K562 (cell line): ENCODE data around the gene CCL21. TPM values are rescaled to one million over a fixed set of nuclear protein-coding genes. Genes with fewer than 3 reads are reported as not detected.

Experiments
- CBX1 ChIP-seq: sonication (generic); IDR thresholded peaks from 2 replicates; pipeline ENCODE4 v1.6.1; 2016; ENCODE audit warnings: antibody characterized with exemption, low read depth, mild to moderate bottlenecking
- HDAC3 ChIP-seq: fragments of 450-650 bp; IDR thresholded peaks from 2 replicates; pipeline ENCODE4 v1.6.1; 2018; ENCODE audit warnings: borderline replicate concordance, mild to moderate bottlenecking, moderate library complexity; ENCODE audit not compliant: partially characterized antibody
- KDM4B ChIP-seq, 2 experiments: fragments of 450-650 bp in 1 of 2; sonication (generic) in 1 of 2; IDR thresholded peaks; 2 replicates each; pipeline ENCODE4 v1.6.1; 2016 to 2017; ENCODE audit warnings: borderline replicate concordance in 2 of 2, antibody characterized with exemption in 1 of 2, low read depth in 1 of 2, mild to moderate bottlenecking in 1 of 2
- PHF20 ChIP-seq: fragments of 450-650 bp; IDR thresholded peaks from 2 replicates; pipeline ENCODE4 v1.6.1; 2018; ENCODE audit not compliant: partially characterized antibody
- RBM15 ChIP-seq: fragments of 200-400 bp; formaldehyde crosslinking; IDR thresholded peaks from 2 replicates; pipeline ENCODE4 v1.6.1; 2018; ENCODE audit warnings: mild to moderate bottlenecking, low read length, moderate library complexity; ENCODE audit not compliant: insufficient read depth
- ZNF140 ChIP-seq: fragments of 250-450 bp; sonication (Bioruptor Pico); IDR thresholded peaks from 2 replicates; pipeline ENCODE4 v1.8.0; 2021; ENCODE audit warnings: moderate library complexity, mild to moderate bottlenecking, inconsistent platforms
- ZNF217 ChIP-seq: sonication (generic); formaldehyde crosslinking; IDR thresholded peaks from 2 replicates; pipeline ENCODE4 v1.8.0; 2022; ENCODE audit warnings: mild to moderate bottlenecking, missing genetic modification reagents
- ZNF79 ChIP-seq: fragments of 250-450 bp; sonication (Bioruptor Pico); IDR thresholded peaks from 2 replicates; pipeline ENCODE4 v1.4.0; 2020; ENCODE audit warnings: low read depth, mild to moderate bottlenecking, moderate library complexity
- polyA plus RNA-seq, 8 experiments: library from polyadenylated mRNA; depleted of rRNA in 4 of 8; stranded (reverse) in 5 of 8; unstranded in 3 of 8; fragments of >200 nt; fragmentation: Nextera tagmentation in 2 of 8; fragmentation: Illumina TruSeq in 1 of 8; extraction: Ambion mirVana in 2 of 8; extraction: Trizol in 1 of 8; gene quantifications; 2 replicates each; pipeline versions ENCODE4 v1.2.1 to v1.2.3, GENCODE V29; 2011 to 2014; ENCODE audit warnings: inconsistent platforms in 1 of 8, missing spikeins in 1 of 8
- total RNA-seq, 7 experiments: library from RNA; depleted of rRNA in 6 of 7; stranded (reverse); fragments of >200 nt in 6 of 7; fragmentation: Illumina TruSeq in 2 of 7; extraction: Trizol in 2 of 7; gene quantifications; 2 replicates each; pipeline versions ENCODE4 v1.2.1 to v1.2.3, GENCODE V29; 2011 to 2021; ENCODE audit warnings: low replicate concordance in 1 of 7
- TF ChIP-seq, protein P1 (sequence below): fragments of 250-450 bp; sonication (Bioruptor Pico); IDR thresholded peaks from 2 replicates; pipeline ENCODE4 v1.5.0; 2020; ENCODE audit warnings: mild to moderate bottlenecking, borderline replicate concordance
- TF ChIP-seq, protein P2 (sequence below): IDR thresholded peaks from 3 replicates; pipeline ENCODE4 v1.6.1; 2011; ENCODE audit warnings: borderline replicate concordance, mild to moderate bottlenecking, moderate library complexity; ENCODE audit not compliant: insufficient read length; ENCODE audit errors: extremely low read depth

Gene CCL21
- total and polyA plus RNA-seq, 9 of the 15 experiments (the other 6 are each of a cell fraction or from before 2014, with no cell fraction given) = not detected

DNA sequence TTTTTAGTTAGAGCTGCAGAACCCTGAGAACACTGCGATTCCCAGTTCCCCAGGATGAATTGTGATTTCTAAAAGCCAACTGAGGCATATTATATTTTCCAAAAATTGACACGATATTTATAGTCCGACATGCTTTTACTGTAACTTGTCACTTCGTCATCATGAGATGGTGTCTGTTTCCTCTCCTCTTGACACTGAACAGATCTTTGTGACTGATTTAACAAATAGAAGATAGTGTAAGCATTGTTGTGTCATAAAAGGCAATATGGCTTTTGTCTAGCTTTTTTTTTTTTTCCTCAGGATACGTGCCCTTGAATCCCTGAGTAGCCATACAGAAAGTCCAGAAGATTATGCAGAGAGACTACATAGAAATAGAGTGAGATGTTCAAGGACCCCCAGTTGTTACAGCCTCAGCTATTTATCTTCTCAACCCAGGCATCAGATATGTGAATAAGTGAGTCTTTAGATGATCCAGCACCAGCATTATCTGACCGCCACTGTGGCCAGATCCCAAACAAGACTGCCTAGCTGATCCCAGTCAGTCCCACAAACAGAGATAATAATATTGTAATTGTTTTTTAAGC is 27.8 kb upstream of the CCL21 start (continued):
- TF ChIP-seq ZNF79 (CRISPR knock-in tag) (no peak), ZNF217 (CRISPR knock-in tag) (no peak), ZNF140 (CRISPR knock-in tag) (no peak), CBX1 (no peak), RBM15 (no peak), KDM4B (IDR thresholded peaks at IDR 0.05; ENCODE audit: borderline replicate concordance in 2 of 2, low read depth in 1 of 2) (no peak), PHF20 (no peak), HDAC3 (no peak)
- TF ChIP-seq, protein P1, sequence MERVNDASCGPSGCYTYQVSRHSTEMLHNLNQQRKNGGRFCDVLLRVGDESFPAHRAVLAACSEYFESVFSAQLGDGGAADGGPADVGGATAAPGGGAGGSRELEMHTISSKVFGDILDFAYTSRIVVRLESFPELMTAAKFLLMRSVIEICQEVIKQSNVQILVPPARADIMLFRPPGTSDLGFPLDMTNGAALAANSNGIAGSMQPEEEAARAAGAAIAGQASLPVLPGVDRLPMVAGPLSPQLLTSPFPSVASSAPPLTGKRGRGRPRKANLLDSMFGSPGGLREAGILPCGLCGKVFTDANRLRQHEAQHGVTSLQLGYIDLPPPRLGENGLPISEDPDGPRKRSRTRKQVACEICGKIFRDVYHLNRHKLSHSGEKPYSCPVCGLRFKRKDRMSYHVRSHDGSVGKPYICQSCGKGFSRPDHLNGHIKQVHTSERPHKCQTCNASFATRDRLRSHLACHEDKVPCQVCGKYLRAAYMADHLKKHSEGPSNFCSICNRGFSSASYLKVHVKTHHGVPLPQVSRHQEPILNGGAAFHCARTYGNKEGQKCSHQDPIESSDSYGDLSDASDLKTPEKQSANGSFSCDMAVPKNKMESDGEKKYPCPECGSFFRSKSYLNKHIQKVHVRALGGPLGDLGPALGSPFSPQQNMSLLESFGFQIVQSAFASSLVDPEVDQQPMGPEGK (CRISPR knock-in tag) = no peak
- TF ChIP-seq, protein P2, sequence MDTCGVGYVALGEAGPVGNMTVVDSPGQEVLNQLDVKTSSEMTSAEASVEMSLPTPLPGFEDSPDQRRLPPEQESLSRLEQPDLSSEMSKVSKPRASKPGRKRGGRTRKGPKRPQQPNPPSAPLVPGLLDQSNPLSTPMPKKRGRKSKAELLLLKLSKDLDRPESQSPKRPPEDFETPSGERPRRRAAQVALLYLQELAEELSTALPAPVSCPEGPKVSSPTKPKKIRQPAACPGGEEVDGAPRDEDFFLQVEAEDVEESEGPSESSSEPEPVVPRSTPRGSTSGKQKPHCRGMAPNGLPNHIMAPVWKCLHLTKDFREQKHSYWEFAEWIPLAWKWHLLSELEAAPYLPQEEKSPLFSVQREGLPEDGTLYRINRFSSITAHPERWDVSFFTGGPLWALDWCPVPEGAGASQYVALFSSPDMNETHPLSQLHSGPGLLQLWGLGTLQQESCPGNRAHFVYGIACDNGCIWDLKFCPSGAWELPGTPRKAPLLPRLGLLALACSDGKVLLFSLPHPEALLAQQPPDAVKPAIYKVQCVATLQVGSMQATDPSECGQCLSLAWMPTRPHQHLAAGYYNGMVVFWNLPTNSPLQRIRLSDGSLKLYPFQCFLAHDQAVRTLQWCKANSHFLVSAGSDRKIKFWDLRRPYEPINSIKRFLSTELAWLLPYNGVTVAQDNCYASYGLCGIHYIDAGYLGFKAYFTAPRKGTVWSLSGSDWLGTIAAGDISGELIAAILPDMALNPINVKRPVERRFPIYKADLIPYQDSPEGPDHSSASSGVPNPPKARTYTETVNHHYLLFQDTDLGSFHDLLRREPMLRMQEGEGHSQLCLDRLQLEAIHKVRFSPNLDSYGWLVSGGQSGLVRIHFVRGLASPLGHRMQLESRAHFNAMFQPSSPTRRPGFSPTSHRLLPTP = no peak
